ENCODE data around the gene RILP.

RILP gene

DNA sequence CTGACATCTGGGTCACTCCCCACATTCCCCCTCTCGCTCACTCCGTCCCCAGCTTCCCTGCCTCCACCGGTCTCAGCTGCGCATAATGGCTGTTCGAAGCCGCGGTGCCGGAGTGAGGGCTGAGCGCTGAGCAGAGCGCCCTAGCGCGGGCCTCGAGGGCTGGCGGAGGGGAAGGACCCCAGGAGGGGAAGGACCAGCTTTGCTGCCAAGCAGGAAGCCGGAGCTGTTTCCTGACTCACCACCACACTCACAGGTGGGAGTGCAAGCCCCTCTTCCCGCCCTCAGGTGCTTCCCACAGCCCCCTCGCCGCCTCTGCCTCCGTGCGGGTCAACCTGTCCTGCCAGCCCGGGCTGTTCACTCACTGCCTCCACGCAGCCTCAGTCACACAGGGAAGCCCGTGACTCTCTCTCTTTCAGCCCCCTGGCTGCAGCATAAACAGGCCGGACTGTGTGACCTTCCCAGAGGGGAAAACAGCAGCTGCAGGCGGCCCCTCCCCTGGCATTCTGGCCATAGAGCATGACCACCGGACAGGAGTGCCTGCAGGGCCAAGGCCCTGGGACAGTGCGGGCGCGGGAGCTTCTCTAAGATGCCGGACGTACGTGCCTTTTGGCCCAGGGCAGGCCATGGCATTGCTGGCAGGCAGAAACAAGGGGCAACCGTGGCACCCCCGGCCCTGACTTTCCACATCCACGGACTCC, 44.7 kb downstream of the RILP start:
- DNase-seq (ENCODE audit: low read depth) = no peak

DNA sequence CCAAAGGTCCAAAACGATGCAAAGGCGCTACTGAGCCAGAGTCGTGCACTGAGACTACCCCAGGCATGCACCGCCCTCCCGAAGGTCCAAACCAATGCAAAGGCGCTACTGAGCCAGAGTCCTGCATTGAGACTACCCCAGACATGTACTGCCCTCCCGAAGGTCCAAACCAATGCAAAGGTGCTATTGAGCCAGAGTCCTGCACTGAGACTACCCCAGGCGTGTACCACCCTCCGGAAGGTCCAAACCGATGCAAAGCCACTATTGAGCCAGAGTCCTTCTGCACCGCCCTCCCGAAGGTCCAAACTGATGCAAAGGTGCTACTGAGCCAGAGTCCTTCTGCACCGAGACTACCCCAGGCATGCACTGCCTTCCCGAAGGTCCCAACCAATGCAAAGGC, 48.1 kb downstream of the RILP start:
- DNase-seq (ENCODE audit: low read depth) = no peak

DNA sequence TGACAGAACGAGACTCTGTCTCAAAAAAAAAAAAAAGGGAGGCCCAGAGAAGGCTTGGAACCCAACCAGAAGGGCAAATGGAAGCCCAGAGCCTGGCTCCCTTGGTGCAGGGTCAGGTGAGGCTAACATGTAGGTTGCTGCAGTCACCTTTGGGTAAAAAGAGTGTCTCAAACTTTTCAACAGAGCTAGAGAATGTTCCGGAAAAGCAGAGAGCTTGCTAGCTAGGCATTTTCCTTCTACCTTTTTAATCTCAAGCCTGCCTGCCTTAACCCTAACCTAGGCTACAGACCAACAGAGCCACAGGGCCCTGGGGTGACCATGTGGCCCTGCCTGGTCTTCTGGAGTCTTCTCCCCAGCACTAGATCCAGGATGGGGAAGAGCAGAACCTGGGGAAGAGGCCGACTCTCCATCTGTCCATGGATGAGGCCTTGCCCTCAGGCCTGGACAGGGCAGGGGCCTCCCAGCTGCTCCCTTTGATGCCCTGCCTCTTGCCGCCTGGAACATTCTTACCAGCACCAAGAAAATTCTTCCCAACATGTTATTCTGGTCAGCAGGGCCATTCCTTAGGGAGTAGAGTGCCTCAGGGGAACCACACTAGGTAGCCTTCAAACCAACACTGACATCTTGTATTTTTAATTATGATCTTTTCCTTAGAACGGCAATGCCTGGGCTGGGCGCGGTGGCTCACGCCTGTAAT, 51.1 kb downstream of the RILP start:
- no peak for DNase-seq (ENCODE audit: low read depth)

DNA sequence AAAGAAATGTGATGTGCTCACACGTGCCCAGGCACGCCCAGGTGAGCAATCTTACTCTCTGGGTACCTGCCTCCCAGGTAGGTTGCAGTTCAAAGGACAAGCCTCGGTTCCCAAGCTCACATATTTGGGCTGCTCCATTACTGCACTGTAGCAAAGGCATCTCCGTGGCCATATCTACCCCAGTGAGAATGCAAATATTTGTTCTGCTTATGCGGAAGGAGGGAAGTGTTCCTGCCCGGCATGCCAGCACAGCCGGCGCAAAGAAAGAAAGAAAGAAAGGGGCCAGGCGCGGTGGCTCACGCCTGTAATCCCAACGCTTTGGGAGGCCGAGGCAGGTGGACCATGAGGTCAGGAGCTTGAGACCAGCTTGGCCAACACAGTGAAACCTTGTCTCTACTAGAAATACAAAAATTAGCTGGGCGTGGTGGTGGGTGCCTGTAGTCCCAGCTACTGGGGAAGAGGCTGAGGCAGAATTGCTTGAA, 51.8 kb downstream of the RILP start:
- DNase-seq (ENCODE audit: low read depth) = no peak

All from fibroblast of gingiva (primary cell).